Measurements from ENCODE around the gene UVRAG.

Gene UVRAG

DNA sequence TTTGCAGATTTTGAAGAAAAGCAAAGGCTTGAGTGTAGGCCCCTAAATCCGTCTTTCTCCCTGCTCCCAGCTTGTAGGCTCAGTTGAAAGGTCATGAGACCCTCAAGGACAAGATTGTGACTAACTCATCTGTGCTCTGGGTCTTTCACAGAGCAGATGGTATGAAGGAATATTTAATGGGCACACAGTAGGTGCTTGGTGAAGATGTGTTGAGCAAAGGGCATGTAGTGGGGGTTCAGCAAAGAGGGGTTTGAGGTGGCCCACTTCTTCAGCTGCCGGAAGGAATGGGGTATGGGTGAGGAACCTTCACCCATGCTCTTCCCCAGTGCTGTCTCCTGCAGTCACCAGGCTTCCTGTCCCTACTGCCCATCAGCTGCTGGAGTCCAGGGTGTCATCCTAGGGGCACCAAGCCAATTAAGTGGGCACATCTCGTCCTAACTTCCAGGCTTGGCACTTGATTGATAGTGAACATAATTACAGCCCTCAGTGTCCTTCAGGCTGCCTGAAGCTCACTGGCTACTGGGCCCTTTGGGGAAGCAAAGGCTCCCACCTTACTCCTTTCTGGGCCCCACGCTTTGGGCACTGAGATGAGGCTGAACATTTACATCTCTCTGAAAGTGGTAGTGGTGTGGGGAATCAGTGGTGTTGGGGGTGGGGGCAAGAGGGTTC, 31.5 kb upstream of the UVRAG start:
- no peak for DNase-seq

GRCh38 chr11:75784085-75784478, 30.9 kb upstream of the UVRAG start:
- no peak for DNase-seq

GRCh38 chr11:75784506-75784905, 30.5 kb upstream of the UVRAG start:
- no peak for DNase-seq

DNA sequence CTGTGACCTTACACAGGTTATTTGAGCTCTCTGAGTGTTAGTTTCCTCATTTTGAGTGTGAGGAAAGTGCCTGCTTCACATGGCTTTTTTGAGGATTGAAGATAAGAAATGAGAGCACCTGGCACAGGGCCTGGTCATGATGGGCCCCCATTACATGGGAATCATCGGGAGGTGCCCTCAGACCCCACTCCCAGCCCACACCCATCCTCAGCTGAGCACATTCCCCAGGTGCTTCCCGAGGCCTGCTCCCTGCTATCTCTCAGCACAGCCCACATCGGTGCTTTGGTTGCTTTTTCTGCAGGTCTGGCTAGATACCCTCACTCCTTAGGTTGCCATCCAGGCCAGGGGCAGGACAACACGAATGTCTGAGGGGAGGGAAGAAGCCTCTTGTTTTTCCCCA, 29.8 kb upstream of the UVRAG start:
- DNase-seq = no peak

DNA sequence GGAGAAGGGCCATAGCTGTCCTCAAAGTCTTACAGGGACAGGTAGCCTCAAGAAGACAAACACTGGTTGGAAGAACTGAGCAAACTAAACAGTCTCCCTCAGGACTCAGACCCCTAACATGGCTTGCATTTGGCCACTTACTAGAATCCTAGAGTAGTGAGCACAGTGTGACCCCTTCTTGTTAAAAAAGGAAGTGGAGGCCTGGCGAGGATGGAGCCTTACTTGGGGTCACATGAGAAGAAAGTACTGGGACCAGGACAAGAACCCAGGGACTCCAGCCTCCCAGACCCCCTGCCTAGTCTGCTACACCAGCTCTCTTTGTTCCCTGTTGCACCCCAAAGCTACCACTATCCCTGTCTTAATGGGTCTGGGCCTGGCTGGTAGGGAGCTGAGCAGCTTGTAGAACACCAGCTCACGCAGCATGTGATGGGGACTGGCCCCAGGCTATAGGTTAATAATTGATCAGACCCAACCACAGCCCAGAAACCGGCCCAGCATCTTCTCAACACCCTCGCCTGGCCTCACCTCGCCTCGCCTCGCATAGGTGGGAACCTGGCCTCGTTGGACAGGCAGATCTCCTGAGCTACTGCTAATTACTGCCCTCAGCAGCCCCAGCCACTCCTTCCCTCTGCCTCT, 28.8 kb upstream of the UVRAG start:
- no peak for DNase-seq

GRCh38 chr11:75789521-75789920, 25.5 kb upstream of the UVRAG start:
- no peak for DNase-seq

- no peak for DNase-seq
Observed at GRCh38 chr11:75790986-75791385, 24.0 kb upstream of the UVRAG start.

GRCh38 chr11:75792127-75792731, 22.8 kb upstream of the UVRAG start:
- DNase-seq = no peak

- DNase-seq = no peak
Observed at GRCh38 chr11:75792997-75793800, 21.8 kb upstream of the UVRAG start.

DNA sequence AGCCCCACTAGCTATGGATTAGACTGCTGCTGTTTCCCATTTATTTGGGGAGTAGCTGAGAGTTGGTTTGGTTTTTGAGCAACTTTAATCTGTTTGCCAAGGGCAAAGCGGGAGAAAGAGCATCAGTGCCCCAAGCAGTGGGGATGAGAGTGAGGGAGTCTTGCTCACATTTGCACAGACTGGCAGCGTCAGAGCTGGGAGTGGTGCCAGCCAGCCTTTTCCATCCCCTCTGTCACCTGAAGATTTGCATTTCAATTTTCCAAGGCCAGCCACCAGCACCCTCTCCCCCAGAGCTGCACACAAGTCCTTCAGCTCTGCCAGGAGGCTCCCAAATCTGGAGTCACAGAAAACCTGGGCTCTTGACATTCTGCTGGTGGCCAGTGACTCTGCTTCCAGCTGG, 21.0 kb upstream of the UVRAG start:
- DNase-seq = no peak

DNA sequence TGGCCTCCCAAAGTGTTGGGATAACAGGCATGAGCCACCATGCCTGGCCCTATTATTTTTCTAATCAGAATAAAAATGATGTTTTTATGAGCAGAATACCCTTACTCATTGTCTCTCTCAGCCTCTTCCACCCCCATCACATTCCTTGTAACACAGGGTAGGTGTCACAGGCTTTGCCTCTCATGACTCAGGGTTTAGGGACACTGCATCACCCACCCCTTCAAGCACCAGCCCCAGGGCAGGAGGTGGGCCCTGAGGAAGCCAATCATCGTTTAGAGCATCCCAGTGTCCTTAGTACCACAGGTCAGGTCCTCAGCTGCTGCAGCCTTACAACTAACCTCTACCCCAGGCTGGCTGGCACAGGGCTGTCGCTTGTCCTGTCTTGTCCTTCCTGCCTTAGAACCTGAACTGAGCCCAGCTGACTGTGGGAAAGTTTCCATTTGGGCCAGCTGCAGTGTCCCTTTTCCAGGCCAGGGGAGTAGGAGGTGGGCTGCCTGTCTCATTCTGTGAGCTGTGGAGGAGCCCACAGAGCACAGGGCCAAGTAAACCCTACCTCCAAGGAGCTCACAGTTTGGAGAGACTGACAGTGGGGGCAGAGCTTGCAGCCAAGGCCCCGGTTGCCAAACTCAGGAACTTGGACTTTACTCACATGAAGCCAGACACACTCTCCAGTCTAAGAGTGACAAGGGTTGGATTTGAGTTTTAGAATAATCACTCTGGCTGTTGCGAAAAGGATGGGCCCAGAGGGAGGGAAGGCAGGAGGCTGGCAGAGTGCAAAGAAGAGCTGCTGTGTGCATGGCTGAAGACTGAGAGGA, 19.5 kb upstream of the UVRAG start:
- DNase-seq = no peak

- no peak for DNase-seq
Observed at GRCh38 chr11:75796091-75796435, 18.9 kb upstream of the UVRAG start.

GRCh38 chr11:75797116-75797515, 17.9 kb upstream of the UVRAG start:
- DNase-seq = no peak

DNA sequence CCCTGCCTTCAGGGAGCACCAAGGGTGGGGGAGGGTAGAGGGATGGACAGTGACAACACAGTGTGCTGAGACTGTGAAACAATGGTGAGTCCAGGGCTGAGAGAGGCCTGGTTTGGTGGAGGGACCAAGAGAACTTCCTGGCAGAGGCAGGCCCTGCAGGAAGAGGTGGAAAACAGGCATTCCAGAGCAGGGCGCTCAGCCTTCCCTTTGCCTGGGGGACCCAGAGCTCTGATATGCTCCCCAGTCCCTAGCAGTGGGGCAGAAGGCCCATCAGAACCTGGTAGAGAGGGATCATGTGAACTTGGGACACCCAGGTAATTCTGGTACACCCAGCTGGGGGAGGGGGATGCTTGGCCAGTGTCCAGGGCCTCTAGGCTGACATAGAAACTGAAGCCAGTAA, 17.2 kb upstream of the UVRAG start:
- no peak for DNase-seq

- DNase-seq = no peak
Observed at GRCh38 chr11:75800136-75800675, 14.8 kb upstream of the UVRAG start.

DNA sequence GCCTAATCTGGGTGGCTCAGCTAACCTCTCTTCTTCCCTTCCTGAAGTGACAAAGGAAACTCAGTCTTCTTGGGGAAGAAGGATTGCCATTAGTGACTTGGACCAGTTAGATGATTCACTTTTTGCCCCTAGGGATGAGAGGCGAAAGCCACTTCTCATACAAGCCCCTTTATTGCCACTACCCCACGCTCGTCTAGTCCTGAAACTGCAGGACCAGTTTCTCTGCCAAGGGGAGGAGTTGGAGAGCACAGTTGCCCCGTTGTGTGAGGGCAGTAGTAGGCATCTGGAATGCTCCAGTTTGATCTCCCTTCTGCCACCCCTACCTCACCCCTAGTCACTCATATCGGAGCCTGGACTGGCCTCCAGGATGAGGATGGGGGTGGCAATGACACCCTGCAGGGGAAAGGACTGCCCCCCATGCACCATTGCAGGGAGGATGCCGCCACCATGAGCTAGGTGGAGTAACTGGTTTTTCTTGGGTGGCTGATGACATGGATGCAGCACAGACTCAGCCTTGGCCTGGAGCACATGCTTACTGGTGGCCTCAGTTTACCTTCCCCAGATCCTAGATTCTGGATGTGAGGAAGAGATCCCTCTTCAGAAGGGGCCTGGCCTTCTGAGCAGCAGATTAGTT, 14.2 kb upstream of the UVRAG start:
- peak in 9 of 58 donors; percentile 9 to 67 (median 17) for DNase-seq

- peak in 18 of 58 donors; percentile 7 to 42 (median 18) for DNase-seq
Observed at GRCh38 chr11:75801362-75802020, 13.5 kb upstream of the UVRAG start.

GRCh38 chr11:75802021-75802912, 12.7 kb upstream of the UVRAG start:
- DNase-seq = peak in 1 of 58 donors; percentile 14
